KBM-7 (cell line): ENCODE results near the gene TPPP3.
A peak's percentile ranks its signal among the peaks of the same experiment; 100 is the strongest.
"Not testable (repeated sequence)": the region's sequence is repeated elsewhere in the genome, so short reads cannot be mapped to it uniquely, and the experiment has no call there.

ENCODE experiments used
- DNase-seq: peaks from one replicate; pipeline ENCODE4 v3.0.0-alpha.2; 2015
- in situ Hi-C: fragments of 300-500 bp; cut with MboI; formaldehyde crosslinking; loops from 2 replicates; pipeline ENCODE4 v1.14.3; 2020; ENCODE audit warnings: low sequenced_read_pairs, low pct_unique_long_range_greater_than_20kb, mixed read lengths

TPPP3 gene

DNA sequence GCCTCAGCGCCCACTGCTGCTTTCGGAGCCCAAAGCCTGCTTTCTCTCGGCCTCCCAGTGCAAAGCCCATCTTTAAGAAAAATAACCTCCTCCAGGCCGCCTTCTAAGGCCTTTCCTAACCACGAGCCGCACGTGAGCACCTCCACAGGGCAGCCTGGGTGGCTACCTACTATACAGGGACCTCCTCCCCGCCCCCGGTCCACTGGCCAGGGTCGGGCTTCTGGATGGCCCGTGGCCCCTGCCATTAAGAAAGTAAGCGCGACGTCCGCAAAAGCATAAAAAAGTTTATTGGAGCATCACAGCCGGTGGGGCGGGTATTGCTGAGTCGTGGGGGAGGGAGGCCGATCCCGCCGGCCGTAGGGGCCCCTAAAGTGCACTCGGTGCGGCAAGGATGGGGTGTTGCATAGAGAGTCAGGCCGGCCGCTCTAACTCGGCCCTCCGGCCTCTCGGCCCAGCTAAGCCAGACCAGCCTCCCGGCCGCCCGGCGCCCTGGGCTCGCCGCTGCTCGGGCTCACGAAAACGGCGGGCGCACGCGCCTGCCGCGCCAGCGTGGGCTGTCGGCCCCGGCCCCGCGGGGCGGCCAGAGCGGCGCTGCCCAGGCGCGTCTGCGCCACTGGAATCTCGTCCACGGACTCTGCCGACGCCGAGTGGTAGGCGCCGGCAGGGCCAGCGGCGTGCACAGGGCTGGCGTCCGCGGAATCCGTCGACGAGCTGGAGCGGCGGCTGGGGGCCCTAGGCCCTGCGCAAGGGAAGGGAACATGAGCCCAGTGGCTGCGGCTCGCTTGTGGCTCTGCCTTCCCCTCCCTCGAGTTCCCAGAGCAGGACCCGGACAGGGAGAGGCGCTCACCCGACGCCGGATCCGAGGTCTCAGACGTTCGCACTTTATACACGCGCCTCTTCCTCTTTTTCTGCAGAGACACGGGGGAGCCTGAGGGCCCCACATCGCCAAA, 1.1 kb upstream of the TPPP3 start:
- in situ Hi-C loops, result no loop called here
- DNase-seq, result peak; percentile 30

DNA sequence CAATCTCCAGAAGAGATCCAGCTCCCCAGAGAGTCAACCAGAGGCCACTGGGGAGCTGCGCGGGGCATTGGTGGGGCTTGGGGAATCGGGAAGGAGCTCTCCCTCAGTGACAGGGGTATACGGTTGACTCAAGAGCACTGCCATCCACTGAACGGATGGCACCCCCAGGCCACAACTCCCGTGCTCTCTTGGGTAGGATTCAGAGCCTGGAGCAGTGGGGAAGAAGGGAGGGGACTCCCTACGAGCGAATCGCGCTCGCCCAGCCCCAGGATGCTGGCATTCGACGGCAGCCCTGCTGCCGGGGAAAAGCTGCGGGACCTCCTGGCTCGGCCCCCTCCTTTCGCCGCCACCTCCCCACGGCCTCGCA, 473 bp upstream of the TPPP3 start:
- in situ Hi-C loops, result no loop called here
- DNase-seq, result no peak

DNA sequence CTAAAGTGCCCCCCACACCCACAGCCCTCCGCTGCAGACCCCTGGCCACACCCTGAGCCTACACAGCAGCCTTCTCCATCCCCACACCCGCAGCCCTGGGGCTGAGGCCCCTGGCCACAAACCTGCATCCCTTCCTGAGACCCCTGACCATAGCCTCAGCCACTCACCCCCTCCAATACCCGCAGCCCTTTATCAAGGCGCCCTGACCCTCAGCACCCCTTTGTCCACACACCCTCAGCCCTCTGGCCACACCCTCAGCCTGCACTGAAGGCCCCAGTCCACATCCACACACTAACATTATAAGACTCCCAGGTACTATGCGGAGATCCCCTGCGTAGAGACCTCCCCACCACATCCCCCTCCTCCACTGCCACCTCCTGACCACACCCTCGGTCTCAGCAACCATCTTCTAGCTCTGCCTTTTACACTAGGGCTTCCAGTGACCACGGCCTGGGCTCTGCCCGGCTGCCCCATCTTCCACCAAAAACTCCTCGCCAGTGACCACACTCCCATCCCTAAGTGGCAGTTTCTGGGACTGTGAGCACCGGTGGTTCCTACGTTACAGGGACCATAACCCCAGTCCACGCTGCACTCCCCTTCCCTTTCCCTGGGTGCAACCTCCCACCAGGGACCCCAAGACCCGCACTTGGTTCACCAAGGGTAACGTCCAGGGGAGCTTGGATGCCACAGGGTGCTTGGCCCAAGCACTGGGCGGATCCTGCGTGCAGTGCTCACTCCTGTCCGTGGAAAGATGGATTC, 818 bp downstream of the TPPP3 start:
- no peak for DNase-seq
- in situ Hi-C loops, result no loop called here

DNA sequence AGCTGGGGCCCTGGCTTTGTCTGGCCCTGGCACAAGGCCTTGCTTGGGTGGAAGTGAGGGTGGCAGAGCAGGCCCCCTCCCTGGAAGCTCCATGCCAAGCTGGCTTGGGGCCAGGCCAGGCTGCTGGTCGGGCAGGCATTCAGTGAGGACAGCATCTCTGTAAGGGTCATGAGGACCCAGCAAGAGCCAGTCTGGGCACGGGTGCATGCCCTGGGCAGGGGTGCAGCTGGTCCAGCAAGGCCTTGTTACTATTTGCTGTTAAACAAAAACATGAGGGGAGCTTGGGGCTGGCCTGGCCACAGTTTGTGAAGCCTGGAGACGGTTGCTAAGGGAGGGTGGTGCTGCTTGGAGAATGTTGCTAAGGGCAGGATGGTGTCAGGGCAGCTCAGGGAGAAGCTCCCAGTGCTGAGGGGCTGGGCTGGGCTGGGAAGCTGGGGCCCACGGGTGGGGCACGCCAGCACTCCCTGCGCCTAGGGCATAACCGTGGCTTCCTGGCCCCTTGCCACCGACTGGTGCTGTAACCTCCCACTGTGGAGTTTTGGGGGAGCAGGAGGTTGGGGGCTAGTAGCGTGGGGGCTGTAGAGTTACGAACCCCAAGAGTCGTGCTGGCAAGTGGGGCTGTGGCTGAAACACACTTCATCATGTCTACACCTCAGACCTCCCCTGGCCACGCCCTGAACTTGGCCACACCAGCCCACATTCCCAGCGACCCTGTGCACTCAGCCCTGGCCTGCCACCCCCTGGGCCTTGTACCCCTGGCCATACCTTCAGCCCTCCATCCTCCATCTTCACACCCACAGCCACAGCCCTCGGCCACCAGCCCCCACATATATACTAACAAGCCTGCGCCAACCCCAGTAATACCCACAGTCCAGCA, 1.6 kb downstream of the TPPP3 start:
- in situ Hi-C loops, result no loop called here
- peak; percentile 15 for DNase-seq

DNA sequence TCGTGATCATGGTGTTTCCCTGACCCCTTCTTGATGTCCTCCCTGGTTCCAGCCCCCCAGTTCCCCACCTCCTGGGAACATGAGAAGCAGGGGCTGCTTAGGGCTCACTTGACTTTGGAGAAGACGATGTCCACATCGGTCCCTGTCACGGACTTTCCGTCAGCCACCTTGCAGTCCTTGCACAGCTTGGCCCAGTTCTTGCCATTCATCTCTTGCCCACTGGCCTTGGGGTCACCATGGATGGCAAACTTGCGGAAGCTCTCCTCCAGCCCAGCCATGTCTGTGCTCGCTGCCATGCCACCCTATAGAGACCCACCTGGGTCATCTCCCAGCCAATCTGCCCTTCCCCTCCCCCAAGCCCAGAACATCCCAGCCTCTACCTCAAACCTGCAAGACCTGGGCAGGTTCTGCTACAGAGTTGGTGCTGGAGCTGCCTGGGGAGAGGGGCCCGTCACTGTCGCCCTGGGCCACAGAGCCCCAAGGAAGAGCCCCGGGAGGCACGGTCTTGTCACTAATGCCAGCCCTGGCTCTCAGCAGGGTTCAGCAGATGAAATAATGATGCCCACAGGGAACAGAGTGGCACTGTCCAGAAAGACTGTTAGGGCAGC, 2.4 kb downstream of the TPPP3 start:
- DNase-seq, result no peak
- in situ Hi-C loops, result no loop called here

DNA sequence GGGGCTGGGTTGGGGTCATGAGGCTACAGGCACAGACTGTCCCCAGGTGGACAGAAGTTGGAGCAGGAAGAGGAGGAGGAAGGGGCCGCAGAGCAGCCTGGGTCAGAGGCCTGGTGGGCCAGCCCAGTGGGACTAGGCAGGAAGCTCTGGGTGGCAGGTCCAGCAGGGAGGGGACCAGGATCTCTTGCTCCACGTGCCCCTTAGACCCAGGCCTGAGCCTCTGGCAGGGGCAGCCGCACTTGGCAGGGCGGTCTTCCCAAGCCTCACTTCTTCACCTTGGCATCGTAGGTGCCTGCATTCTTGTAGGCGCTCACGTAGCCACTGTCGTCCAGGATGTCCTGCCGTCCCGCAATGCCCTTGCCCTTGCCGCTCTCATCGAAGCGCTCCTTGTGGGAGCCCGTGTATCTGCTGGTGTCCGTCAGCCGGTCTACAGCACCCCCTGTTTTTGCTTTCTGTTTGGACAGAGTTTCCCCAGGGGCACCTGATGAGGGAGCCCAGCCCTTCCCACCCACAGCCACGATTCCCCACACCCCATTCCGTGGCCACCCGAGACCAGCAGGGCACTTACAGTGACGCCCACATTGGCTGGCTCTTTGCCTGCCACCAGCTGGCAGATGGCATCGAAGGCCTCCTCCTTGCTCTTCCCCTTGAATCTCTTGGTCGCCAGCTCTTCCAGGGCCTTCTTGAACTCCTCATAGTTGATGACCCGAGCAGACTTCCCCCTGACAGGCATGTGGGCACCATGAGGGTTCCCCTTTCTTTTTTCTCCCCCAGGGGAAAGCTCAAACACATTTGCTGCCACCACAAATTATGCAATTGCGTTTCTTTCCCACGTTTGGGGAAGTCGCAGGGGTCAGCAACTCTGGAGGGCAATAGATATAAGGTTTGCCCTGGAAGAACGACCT, 3.1 kb downstream of the TPPP3 start:
- DNase-seq, result peak; percentile 61
- in situ Hi-C loops, result no loop called here

DNA sequence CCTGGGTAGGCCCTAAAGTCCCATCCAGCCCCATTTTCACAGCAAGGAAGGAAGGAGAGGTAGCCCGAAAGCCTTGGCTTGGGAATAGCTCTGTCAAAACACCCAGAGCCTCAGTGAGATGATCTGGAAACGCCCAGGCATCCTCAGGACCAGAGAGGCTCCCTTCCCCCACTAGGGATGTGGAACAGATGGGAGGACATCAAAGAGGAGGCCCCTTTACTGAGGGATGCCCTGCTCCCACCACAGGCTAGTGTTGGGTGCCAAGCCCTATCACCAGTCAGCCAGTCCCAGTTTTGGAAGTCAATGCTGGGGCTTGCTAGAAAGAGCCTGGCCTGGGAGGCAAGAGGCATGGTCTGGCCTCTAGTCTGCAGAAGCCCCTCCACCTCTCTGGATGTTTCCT, 4.7 kb downstream of the TPPP3 start:
- no peak for DNase-seq
- in situ Hi-C loops, result no loop called here

DNA sequence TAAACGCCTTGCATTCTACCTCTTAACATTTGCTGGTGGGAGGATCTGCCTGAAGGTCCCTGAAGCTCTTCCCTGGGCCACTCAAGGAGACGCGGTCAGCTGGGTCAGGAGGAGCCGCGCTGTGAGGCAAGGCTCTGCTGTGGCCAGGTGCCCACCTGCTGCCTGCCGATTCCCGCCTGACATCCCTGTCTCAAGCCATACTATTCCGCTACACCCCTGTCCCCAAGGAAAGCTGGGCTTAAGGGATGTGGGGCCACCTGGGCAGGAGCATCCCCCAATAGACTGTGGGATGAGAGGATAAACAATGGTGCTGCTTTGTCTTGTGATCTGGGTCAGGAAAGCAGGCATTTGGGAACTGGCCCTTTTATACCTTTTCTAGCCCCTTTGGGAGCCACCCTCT, 5.1 kb downstream of the TPPP3 start:
- in situ Hi-C loops, result no loop called here

DNA sequence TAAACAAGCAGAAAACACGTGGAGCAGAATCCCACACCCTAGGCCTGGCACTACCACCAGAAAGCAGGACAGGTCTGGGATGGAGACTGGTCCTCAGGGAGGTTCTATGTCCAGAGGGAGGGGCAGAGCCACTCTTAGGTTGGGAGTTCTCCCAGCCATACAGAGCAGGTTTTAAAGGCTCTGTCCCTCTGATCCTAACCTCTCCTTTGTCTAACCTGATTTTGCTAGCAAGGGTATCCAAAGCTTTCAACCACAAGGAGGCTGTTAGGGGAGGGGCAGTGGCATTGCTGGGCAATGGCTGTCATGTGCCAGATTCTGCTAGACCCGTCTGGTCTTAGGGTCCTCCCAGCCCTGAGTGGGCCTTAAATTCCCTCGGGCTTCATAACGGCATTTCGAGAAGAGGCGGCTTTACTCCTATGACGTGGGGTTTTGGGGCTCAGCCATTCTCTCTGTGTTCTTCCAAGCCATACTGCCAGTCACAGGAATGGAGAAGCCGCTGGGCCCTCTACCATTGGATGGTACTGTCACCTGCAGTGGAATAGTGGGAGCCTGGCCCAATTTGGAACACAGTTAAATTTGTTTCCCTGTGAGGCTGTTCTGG, 5.7 kb downstream of the TPPP3 start:
- DNase-seq, result no peak
- in situ Hi-C loops, result no loop called here

More for the DNA sequence above, 5.1 kb downstream of the TPPP3 start:
- DNase-seq, result no peak

DNA sequence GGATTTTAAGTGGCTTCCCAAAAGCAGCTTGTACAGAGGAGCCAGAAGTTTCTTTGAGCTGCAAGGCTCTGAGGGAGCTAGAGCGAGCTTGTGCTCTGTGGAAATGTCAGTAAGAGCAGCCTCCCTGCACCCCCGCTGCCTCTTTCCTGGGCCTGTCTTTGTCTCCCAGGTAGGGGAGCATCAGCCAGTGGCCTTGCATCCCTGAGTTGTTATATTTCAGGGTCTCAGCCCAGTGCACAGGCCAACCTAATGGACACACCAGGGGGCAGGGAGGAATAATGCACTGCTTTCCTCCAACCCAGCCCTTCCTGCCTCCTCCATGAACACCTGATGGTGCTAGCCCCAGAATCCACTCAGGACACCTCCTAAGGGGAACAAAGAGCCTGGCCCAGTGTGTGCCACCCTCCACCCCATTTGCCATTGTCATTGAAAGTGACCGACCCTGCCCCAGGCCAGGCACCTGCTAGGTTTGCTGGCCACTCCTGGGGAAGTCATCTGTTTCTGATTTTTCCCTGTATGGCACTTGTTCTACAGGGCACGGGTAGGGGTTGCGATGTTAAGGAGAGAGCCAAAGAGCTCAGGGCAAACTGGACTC, 6.3 kb downstream of the TPPP3 start:
- DNase-seq, result no peak

DNA sequence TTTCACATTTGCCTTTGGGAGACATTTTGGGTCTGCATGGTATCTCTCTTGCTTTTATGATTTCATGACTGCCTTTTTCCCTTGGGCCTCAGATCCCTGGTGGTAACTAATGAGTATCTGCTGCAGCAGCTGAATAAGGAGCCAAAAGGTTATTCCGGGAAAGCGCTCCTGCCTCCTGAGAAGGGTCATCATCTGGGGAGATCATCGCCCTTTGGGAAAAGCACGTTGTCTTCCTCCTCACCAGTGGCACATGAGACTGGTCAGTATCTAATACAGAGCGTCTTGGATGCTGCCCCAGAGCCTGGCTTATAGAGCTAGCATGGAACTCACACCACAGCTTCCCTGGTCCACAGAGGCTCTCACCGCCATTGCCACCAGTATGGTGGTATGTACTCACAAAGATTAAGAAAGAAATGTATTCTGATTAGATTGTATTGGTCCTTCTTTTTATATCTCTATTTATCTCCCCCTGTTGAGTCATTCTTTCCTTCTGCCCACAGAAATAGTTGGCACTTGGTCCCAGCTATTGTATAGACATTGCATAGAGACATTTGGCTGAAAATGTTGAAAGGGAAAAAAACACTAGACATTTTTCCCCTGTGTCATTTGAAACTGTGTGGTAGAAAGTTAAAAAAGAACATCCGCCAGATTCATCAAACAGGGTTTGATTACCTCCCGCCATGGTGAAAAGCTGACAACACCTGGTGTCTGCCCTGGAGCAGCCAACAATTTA, 8.4 kb downstream of the TPPP3 start:
- DNase-seq, result no peak
- in situ Hi-C loops, result no loop called here

More for the DNA sequence above, 6.3 kb downstream of the TPPP3 start:
- in situ Hi-C loops, result no loop called here

DNA sequence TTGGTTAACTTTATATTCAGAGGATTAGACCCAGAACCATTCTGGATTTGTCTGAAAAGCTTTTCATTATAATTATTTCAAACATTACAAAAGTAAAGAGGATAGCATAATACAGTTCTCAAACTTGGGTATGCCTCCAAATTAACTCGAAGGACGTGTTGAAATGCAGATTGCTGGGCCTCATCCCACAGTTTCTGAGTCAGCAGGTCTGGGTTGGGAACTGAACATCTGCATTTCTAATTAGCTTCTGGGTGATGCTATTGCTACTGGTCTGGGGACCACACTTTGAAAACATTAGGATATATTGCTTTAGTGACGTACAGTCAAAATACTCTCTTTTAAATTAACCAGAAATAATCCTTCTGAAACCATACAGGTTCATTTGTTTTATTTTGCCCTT, 10.0 kb downstream of the TPPP3 start:
- DNase-seq, result no peak
- in situ Hi-C loops, result no loop called here

DNA sequence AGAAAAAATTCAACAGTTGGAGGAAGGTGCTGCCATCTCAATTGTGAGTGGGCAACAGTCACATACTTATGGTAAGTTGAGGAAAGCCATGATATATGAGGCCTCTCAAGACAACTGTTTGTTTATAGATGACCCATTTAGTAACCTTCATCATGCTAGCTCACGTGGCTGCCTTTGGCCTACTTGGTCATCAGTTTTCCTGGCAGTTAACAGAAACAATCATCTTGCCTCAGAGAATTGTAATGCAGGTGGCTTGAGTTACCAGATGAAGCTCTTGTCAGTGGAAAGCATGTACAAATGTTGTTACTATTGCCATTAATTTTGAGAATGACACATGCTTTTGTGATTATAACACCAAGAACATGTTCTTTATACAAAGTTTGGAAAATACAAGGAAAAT, 14.7 kb downstream of the TPPP3 start:
- in situ Hi-C loops, result no loop called here
- DNase-seq, result no peak

DNA sequence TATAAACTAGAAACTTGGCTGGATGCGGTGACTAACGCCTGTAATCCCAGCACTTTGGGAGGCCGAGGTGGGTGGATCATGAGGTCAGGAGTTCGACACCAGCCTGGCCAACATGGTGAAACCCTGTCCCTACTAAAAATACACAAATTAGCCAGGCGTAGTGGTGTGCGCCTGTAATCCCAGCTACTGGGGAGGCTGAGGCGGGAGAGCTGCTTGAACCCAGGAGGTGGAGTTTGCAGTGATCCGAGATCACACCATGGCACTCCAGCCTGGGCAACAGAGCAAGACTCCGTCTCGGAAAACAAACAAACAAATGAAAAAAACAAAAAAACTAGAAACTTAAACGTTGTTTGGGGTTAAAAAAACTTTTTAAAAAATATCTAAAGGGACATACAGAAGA, 17.3 kb downstream of the TPPP3 start:
- DNase-seq, in situ Hi-C loops: not testable (repeated sequence)

DNA sequence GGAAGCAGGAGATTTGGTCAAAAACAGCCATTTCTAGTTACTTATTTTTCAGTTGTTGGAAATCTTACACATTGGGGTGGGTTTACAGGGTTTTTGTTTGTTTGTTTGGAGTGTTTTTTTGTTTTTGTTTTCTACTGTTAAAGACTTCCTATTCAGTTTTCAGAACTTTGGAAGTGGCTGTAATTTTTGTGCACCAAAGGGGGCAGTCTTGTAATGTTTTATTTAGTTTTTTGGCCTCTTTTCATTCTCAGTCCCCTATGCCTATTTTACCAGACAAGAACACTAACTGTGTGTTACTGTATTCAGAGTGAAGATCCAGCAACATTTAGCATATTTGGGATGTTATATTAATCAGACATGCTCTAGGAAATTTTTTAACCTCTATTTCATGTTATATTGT, 20.6 kb downstream of the TPPP3 start:
- DNase-seq, result peak; percentile 40
- in situ Hi-C loops, result no loop called here

DNA sequence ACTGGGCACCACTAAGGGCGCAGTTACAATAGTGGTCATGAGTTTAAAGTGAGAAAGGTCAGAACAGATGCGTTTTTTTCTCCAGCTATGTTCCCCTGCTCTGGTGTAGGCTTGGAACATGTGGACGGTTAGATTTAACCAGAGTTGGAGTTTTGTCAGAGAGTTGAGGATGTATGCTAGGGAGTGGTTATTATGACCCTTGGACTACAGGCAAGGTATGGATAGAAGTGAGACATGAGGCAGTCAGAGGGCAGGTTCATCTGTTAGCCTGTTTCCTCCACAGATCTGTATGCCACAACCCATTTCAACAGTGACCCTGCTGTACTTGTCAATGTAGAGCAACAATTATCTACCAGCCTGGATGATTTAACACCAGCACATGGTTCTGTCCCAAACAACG, 22.6 kb downstream of the TPPP3 start:
- no peak for DNase-seq
- in situ Hi-C loops, result no loop called here
